Stimulated activated naive CD8-positive, alpha-beta T cell treated with anti-CD3 and anti-CD28 coated beads, Interleukin-15, Interleukin-2, amounts not matched to agents 100 ng/mL and 50 ng/mL, for 24 hours (primary cell): ENCODE results near the gene DPP4.
"Not testable (repeated sequence)": the region's sequence is repeated elsewhere in the genome, so short reads cannot be mapped to it uniquely, and the experiment has no call there.

ENCODE experiments used
- H3K27ac Mint-ChIP-seq: one replicate; pipeline ENCODE4 v1.8.0; 2021; ENCODE audit warnings: mild to moderate bottlenecking, mixed read lengths
- H3K27me3 Mint-ChIP-seq: one replicate; pipeline ENCODE4 v1.8.0; 2021; ENCODE audit warnings: mixed read lengths
- H3K36me3 Mint-ChIP-seq: one replicate; pipeline ENCODE4 v1.8.0; 2021; ENCODE audit warnings: low read depth, mixed read lengths
- H3K4me1 Mint-ChIP-seq: one replicate; pipeline ENCODE4 v1.8.0; 2021; ENCODE audit warnings: low read depth, mixed read lengths
- H3K4me3 Mint-ChIP-seq: one replicate; pipeline ENCODE4 v1.8.0; 2021; ENCODE audit warnings: mild to moderate bottlenecking, mixed read lengths
- H3K9me3 Mint-ChIP-seq: one replicate; pipeline ENCODE4 v1.8.0; 2021; ENCODE audit warnings: mixed read lengths

DPP4 gene

GRCh38 chr2:162056796-162057399 lies 17.1 kb downstream of the DPP4 start:
- Mint-ChIP-seq H3K27ac (no peak overlapping the region), H3K27me3 (no peaks in the 10 kb centered on the region), H3K4me1 (peaks cover 74% of the 10 kb centered on the region), H3K36me3 (peaks cover 22% of the 10 kb centered on the region), H3K4me3 (no peak overlapping the region), H3K9me3 (no peaks in the 10 kb centered on the region)

GRCh38 chr2:162053808-162054155 lies 20.2 kb downstream of the DPP4 start:
- Mint-ChIP-seq H3K4me3 (no peak overlapping the region), H3K27me3 (no peaks in the 10 kb centered on the region)

GRCh38 chr2:162053066-162053807 lies 20.8 kb downstream of the DPP4 start:
- Mint-ChIP-seq H3K4me3 (no peak overlapping the region), H3K4me1 (peaks cover 38% of the 10 kb centered on the region), H3K27ac (no peak overlapping the region), H3K36me3 (peaks cover 29% of the 10 kb centered on the region), H3K9me3 (peaks cover 5% of the 10 kb centered on the region), H3K27me3 (no peaks in the 10 kb centered on the region)

More at GRCh38 chr2:162053808-162054155, 20.2 kb downstream of the DPP4 start:
- Mint-ChIP-seq H3K36me3 (peaks cover 26% of the 10 kb centered on the region), H3K27ac (no peak overlapping the region), H3K4me1 (peaks cover 44% of the 10 kb centered on the region), H3K9me3 (peaks cover 5% of the 10 kb centered on the region)

- H3K27me3 Mint-ChIP-seq = no peaks in the 10 kb centered on the region
- no peak overlapping the region for H3K27ac Mint-ChIP-seq
- H3K4me1 Mint-ChIP-seq = peaks cover 11% of the 10 kb centered on the region
- peaks cover 5% of the 10 kb centered on the region for H3K9me3 Mint-ChIP-seq
- no peak overlapping the region for H3K4me3 Mint-ChIP-seq
- peaks cover 13% of the 10 kb centered on the region for H3K36me3 Mint-ChIP-seq
These were observed 23.5 kb downstream of the DPP4 start for GRCh38 chr2:162050513-162050961.

GRCh38 chr2:162049089-162049488 lies 24.9 kb downstream of the DPP4 start:
- H3K27ac Mint-ChIP-seq, H3K4me1 Mint-ChIP-seq, H3K4me3 Mint-ChIP-seq, H3K9me3 Mint-ChIP-seq, H3K27me3 Mint-ChIP-seq: not testable (repeated sequence)
- peaks cover 13% of the 10 kb centered on the region for H3K36me3 Mint-ChIP-seq

- no peaks in the 10 kb centered on the region for H3K4me1 Mint-ChIP-seq
- H3K27me3 Mint-ChIP-seq = no peaks in the 10 kb centered on the region
- H3K9me3 Mint-ChIP-seq = peaks cover 5% of the 10 kb centered on the region
- H3K36me3 Mint-ChIP-seq = peaks cover 22% of the 10 kb centered on the region
- H3K4me3 Mint-ChIP-seq = no peak overlapping the region
- H3K27ac Mint-ChIP-seq = no peak overlapping the region
These were observed 29.4 kb downstream of the DPP4 start for GRCh38 chr2:162044586-162044985.

- H3K4me3 Mint-ChIP-seq = no peak overlapping the region
These were observed 30.9 kb downstream of the DPP4 start for GRCh38 chr2:162043132-162043531.

GRCh38 chr2:162041485-162041884 lies 32.5 kb downstream of the DPP4 start:
- H3K27me3 Mint-ChIP-seq = no peaks in the 10 kb centered on the region
- H3K9me3 Mint-ChIP-seq = no peaks in the 10 kb centered on the region
- H3K4me3 Mint-ChIP-seq = no peak overlapping the region
- H3K27ac Mint-ChIP-seq = no peak overlapping the region
- peaks cover 19% of the 10 kb centered on the region for H3K36me3 Mint-ChIP-seq
- H3K4me1 Mint-ChIP-seq = no peaks in the 10 kb centered on the region

More at GRCh38 chr2:162043132-162043531, 30.9 kb downstream of the DPP4 start:
- Mint-ChIP-seq H3K4me1 (no peaks in the 10 kb centered on the region), H3K27me3 (no peaks in the 10 kb centered on the region), H3K9me3 (no peaks in the 10 kb centered on the region), H3K36me3 (peaks cover 15% of the 10 kb centered on the region), H3K27ac (no peak overlapping the region)

- H3K27ac Mint-ChIP-seq = no peak overlapping the region
These were observed 35.3 kb downstream of the DPP4 start for GRCh38 chr2:162038725-162039124.

GRCh38 chr2:162037886-162038285 lies 36.1 kb downstream of the DPP4 start:
- H3K4me3 Mint-ChIP-seq = no peak overlapping the region
- no peaks in the 10 kb centered on the region for H3K9me3 Mint-ChIP-seq
- H3K27me3 Mint-ChIP-seq = no peaks in the 10 kb centered on the region
- no peaks in the 10 kb centered on the region for H3K4me1 Mint-ChIP-seq
- H3K36me3 Mint-ChIP-seq = peaks cover 30% of the 10 kb centered on the region
- H3K27ac Mint-ChIP-seq = no peak overlapping the region

More at GRCh38 chr2:162038725-162039124, 35.3 kb downstream of the DPP4 start:
- no peaks in the 10 kb centered on the region for H3K27me3 Mint-ChIP-seq
- no peaks in the 10 kb centered on the region for H3K9me3 Mint-ChIP-seq
- H3K4me3 Mint-ChIP-seq = no peak overlapping the region
- H3K4me1 Mint-ChIP-seq = no peaks in the 10 kb centered on the region
- peaks cover 27% of the 10 kb centered on the region for H3K36me3 Mint-ChIP-seq

- H3K36me3 Mint-ChIP-seq = peaks cover 25% of the 10 kb centered on the region
- H3K27me3 Mint-ChIP-seq = no peaks in the 10 kb centered on the region
- no peaks in the 10 kb centered on the region for H3K9me3 Mint-ChIP-seq
- no peak overlapping the region for H3K4me3 Mint-ChIP-seq
- H3K4me1 Mint-ChIP-seq = no peaks in the 10 kb centered on the region
- H3K27ac Mint-ChIP-seq = no peak overlapping the region
These were observed 36.8 kb downstream of the DPP4 start for GRCh38 chr2:162037028-162037795.

- H3K27ac Mint-ChIP-seq = no peak overlapping the region
- H3K27me3 Mint-ChIP-seq = no peaks in the 10 kb centered on the region
- peaks cover 32% of the 10 kb centered on the region for H3K36me3 Mint-ChIP-seq
- H3K9me3 Mint-ChIP-seq = no peaks in the 10 kb centered on the region
- H3K4me1 Mint-ChIP-seq = no peaks in the 10 kb centered on the region
- H3K4me3 Mint-ChIP-seq = no peak overlapping the region
These were observed 38.0 kb downstream of the DPP4 start for GRCh38 chr2:162035981-162036380.

- Mint-ChIP-seq H3K36me3 (peaks cover 30% of the 10 kb centered on the region), H3K4me3 (no peak overlapping the region), H3K9me3 (no peaks in the 10 kb centered on the region), H3K27ac (no peak overlapping the region), H3K4me1 (peaks cover 6% of the 10 kb centered on the region), H3K27me3 (no peaks in the 10 kb centered on the region)
These were observed 43.4 kb downstream of the DPP4 start for GRCh38 chr2:162030363-162031190.

GRCh38 chr2:162029287-162029901 lies 44.6 kb downstream of the DPP4 start:
- Mint-ChIP-seq H3K36me3 (peaks cover 24% of the 10 kb centered on the region), H3K27ac (no peak overlapping the region), H3K4me1 (peaks cover 18% of the 10 kb centered on the region), H3K27me3 (no peaks in the 10 kb centered on the region), H3K9me3 (no peaks in the 10 kb centered on the region), H3K4me3 (no peak overlapping the region)
